Aorta (tissue), 5 donors: ENCODE data around the gene KXD1. TPM values are rescaled to one million over a fixed set of nuclear protein-coding genes. Genes with fewer than 3 reads are reported as not detected.
"Not testable (repeated sequence)": the region's sequence is repeated elsewhere in the genome, so short reads cannot be mapped to it uniquely, and the experiment has no call there.

ENCODE experiments used
- ATAC-seq: fragments of 200-7000 bp; cut with Tn5 transposase; one replicate; pipeline ENCODE4 v1.9.1; 2022; ENCODE audit warnings: moderate library complexity; ENCODE audit not compliant: low FRiP score
- DNase-seq, 2 donors: peaks; one replicate each; pipeline ENCODE4 v3.0.0-alpha.2; 2020
- H3K27ac ChIP-seq, 2 donors: one replicate each; pipeline ENCODE4 v1.5.1; 2013; ENCODE audit warnings: low read length in 2 of 2, mild to moderate bottlenecking in 2 of 2, moderate library complexity in 2 of 2, control low read depth in 1 of 2, inconsistent platforms in 1 of 2, low read depth in 1 of 2
- H3K27me3 ChIP-seq, 2 donors: one replicate each; pipeline ENCODE4 v1.6.1; 2013; ENCODE audit warnings: control low read depth in 1 of 2, low read length in 1 of 2, mild to moderate bottlenecking in 1 of 2, moderate library complexity in 1 of 2; ENCODE audit not compliant: insufficient read depth in 2 of 2, control insufficient read depth in 1 of 2
- H3K36me3 ChIP-seq, 2 donors: one replicate each; pipeline ENCODE4 v1.6.1; 2013; ENCODE audit warnings: control low read depth in 1 of 2, low read length in 1 of 2, mild to moderate bottlenecking in 1 of 2; ENCODE audit not compliant: insufficient read depth in 2 of 2, control insufficient read depth in 1 of 2
- H3K4me1 ChIP-seq, 2 donors: one replicate each; pipeline ENCODE4 v1.6.1; 2013; ENCODE audit warnings: low read length in 2 of 2, control low read depth in 1 of 2, mild to moderate bottlenecking in 1 of 2, moderate library complexity in 1 of 2; ENCODE audit not compliant: insufficient read depth in 2 of 2, control insufficient read depth in 1 of 2
- H3K4me3 ChIP-seq, 2 donors: one replicate each; pipeline ENCODE4 v1.5.1; 2013; ENCODE audit warnings: low read length in 2 of 2, control low read depth in 1 of 2, mild to moderate bottlenecking in 1 of 2
- H3K9me3 ChIP-seq: one replicate; pipeline ENCODE4 v1.6.1; 2013; ENCODE audit warnings: mild to moderate bottlenecking, low read length; ENCODE audit not compliant: control insufficient read depth
- WGBS, 2 donors: extraction: QIAGEN DNeasy Blood & Tissue Kit; methylation state at CpG; one replicate each; pipeline ENCODE4 v1.1.7; 2013; 5-methylcytosine and 5-hydroxymethylcytosine counted together
- intact Hi-C, 2 donors: fragments of 100-400 bp; cut with DNase I; formaldehyde crosslinking; loops; one replicate each; pipeline versions ENCODE4 v1.14.2 to v1.15.0; 2022
- polyA plus RNA-seq, 2 donors: library from polyadenylated mRNA; stranded (reverse); fragments of 200-250 nt; gene quantifications; one replicate each; pipeline ENCODE4 v1.2.3, GENCODE V29; 2013
- total RNA-seq, 2 donors: library from RNA; stranded (reverse); fragmentation: NEBNext Ultra II Directional; extraction: Animal tissue kit (Norgen Biotek cat#: 25700); gene quantifications; one replicate each; pipeline ENCODE4 v1.2.1, GENCODE V29; 2021
- donor health status: healthy with polysubstance abuse.
- donor health status: Bipolar disorder and iron deficiency.
- donor health status: DM: no; HTN: no; CAD: no.
- donor health status: DM: no; HTN: no; CAD: no.
- donor health status: DM: yes; HTN: yes; CAD: no.

KXD1 gene
- total and polyA plus RNA-seq, 4 donors = 85.4 to 128 (median 89.0) TPM

DNA sequence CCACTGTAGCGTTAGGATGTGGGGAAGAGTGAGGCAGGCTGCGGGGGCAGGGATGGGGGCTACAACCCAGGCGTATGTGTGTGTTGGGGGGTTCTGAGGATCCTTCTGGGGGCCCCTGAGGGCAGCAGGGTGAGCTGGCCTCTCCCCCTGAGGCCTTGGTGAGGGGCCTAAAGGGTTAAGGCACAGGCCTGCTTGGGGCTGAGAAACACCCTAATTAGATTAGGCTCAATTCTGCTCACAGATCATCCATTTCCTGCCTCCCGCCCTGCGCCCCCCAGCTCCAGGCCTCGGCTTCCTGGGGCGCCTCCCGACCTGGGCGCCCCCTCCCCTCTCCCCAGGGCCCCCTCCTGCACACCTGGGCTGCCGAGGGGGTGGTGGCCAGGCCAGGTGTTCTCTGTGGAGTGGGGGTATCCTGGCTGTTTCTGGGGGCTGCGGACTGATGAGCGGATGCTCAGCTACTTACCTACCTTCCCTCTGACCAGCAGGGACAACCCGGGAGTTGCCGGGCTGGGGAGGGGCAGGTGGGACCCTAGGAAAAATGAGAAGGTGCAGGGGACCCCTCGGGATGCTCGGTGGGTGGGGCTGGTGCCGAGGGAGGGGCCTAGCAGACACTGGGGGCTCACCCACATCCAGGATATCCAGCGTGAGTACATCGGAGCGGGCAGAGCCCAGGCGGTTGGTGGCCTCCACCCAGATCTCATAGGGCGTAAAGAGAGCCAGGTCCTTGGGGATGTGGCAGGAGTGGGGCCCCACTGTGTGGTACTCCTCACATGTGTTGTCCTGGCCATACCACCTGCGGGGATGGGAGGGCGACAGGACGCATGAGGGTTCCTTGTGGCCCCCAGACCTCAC lies 40.4 kb downstream of the KXD1 start:
- no peak overlapping the region for H3K27ac ChIP-seq
- H3K27me3 ChIP-seq = no peaks in the 10 kb centered on the region
- no peaks in the 10 kb centered on the region for H3K36me3 ChIP-seq
- 48 to 49% methylated on average over 19 to 25 of the region's 25 CpGs for WGBS, 2 donors
- no peak overlapping the region for H3K4me3 ChIP-seq
- ATAC-seq (no peak), DNase-seq (no peak)
- intact Hi-C loops = loop anchor here in 1 of 2 donors (5.0 to 10.0 kb wide), 2 partner anchors 79 to 247 kb away; no protein-coding TSS in a partner anchor
- H3K9me3 ChIP-seq = no peaks in the 10 kb centered on the region
- no peaks in the 10 kb centered on the region for H3K4me1 ChIP-seq

DNA sequence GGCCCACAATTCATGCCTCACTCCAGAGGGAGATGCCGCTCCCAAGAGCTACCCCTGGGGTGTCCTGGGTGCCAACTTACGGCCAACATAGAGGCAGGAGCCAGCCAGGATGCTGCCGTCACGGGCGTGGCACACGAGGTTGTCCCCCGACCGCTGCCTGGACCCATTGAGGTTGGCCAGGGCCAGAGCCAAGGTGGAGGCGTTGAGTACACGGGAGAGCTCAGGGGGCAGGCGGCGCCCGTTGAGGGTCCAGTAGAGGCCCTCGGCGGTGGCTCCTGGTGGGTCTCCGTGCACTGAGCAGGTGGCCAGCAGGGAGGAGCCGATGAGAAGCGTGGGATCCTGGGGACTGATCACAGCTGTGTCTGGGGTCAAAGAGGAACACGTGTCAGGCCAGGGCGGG lies 41.8 kb downstream of the KXD1 start:
- intact Hi-C loops = loop anchor here in 1 of 2 donors (5.0 to 10.0 kb wide), 2 partner anchors 78 to 245 kb away; no protein-coding TSS in a partner anchor
- H3K4me3 ChIP-seq = no peak overlapping the region
- H3K36me3 ChIP-seq = no peaks in the 10 kb centered on the region
- WGBS, 2 donors = 88 to 91% methylated on average over 20 of the region's 20 CpGs
- ATAC-seq = no peak
- no peaks in the 10 kb centered on the region for H3K4me1 ChIP-seq
- no peaks in the 10 kb centered on the region for H3K27me3 ChIP-seq
- H3K27ac ChIP-seq = no peak overlapping the region
- DNase-seq = no peak
- H3K9me3 ChIP-seq = no peaks in the 10 kb centered on the region

- DNase-seq, H3K4me3 ChIP-seq, H3K9me3 ChIP-seq, H3K36me3 ChIP-seq, ATAC-seq, intact Hi-C loops, H3K27ac ChIP-seq, H3K27me3 ChIP-seq, H3K4me1 ChIP-seq: not testable (repeated sequence)
- 91 to 92% methylated on average over 15 of the region's 15 CpGs for WGBS, 2 donors
Observed at GRCh38 chr19:18600692-18601397, 43.2 kb downstream of the KXD1 start.

DNA sequence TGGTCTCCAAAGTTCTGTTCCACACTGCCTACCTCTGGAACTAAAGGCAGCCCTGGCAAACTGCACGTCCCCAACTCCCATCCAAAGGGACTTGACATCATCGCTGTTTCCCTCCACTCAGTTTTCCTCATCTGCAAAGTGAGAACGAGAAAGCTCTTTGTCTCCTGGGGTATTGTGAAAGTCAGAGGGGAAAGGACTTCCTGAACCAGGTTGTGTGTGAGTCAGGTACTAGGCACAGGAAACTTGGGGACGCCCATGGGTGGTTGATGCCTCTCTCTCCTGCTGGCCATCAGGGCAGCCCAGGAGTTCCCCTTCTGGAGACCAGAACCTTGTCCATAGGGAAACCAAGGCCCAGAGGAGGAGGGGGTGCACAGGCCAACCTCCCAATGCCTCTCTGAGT lies 44.2 kb downstream of the KXD1 start:
- Histone ChIP-seq H3K4me3 (no peak overlapping the region), H3K27ac (no peak overlapping the region), H3K9me3 (no peaks in the 10 kb centered on the region), H3K36me3 (no peaks in the 10 kb centered on the region), H3K27me3 (no peaks in the 10 kb centered on the region), H3K4me1 (no peaks in the 10 kb centered on the region)
- intact Hi-C loops = no loop called here
- ATAC-seq = no peak
- 88 to 91% methylated on average over 4 of the region's 4 CpGs for WGBS, 2 donors
- DNase-seq = no peak

DNA sequence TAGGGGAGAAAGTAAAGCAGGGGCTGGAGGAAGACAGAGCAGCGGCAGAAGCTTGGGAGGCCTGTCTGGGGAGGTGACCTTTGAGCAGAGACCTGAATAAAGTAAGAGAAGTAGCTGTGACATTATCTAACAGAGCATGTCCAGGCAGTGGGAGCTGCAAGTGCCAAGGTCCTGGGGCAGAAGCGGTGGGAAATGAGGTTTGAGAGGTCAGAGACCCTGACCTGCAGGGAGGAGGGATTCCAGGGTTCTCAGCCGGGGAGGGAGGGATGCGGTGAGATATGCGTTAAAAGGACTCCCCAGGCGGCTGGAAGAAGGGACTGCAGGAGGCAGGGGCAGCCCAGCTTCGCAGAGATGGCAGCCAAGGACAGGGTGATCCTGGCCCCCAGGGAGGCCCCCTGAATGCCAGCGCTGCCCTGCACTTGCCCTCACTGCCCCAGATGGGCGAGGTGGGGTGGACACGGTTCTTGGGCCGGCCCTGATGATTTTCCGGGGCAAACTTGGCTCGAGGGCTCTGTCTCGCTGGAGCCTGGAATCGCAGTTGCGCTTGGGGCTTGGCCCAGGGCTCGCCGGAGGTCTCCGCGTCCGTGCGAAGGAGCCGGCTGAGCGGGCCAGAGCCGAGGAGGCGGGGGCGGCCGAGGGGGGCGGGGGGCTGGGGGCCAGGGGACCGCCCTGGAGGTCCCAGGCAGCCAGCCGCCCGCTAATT lies 45.7 kb downstream of the KXD1 start:
- no peaks in the 10 kb centered on the region for H3K4me1 ChIP-seq
- WGBS, 2 donors = 8 to 13% methylated on average over 20 to 32 of the region's 32 CpGs
- no peak overlapping the region for H3K4me3 ChIP-seq
- no peaks in the 10 kb centered on the region for H3K27me3 ChIP-seq
- H3K36me3 ChIP-seq = no peaks in the 10 kb centered on the region
- ATAC-seq (no peak), DNase-seq (no peak)
- no peaks in the 10 kb centered on the region for H3K9me3 ChIP-seq
- intact Hi-C loops = no loop called here
- no peak overlapping the region for H3K27ac ChIP-seq

DNA sequence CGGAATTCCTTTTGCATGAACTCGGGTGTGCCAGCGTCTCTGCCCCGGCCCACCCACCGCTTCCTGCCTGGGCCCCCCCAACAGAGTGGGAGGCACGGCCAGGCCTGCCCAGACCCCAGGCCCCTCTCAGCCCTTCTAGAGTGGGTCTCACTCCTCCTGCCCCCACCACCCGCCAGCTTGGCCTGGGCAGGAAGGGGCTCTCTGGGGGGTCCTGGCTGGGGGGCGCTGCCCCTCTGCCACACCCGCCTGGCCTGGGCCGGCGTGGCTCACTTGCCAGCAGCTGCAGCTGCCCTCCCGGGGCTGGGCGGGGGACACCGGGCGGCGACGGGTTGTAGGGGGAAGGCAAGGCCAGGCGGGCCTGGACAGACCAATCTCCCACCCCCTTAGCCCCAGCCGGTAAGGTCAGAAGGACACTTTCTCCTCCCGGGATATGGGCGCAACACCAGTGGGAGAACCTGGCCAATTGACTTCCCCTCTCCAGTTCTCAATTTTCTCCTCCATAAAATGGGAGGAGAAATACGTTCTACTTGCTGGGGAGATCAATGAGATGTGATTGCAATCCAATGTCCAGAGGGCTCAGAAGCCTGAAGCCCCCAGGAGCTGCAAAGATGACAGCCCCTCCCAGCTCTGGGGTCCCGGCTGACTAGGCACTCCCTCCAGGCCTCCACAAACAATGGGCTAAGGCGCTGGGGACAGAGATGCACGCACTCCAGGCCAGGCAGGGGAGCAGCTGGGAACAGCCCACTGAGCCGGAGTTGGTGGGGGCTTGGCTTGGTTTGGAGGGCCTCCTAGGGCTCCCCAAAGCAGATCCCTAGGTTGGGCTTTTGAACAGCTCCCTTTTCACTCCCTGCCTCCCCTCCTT lies 46.5 kb downstream of the KXD1 start:
- no peak for DNase-seq
- Histone ChIP-seq H3K27me3 (no peaks in the 10 kb centered on the region), H3K9me3 (no peaks in the 10 kb centered on the region), H3K4me1 (no peaks in the 10 kb centered on the region), H3K27ac (no peak overlapping the region), H3K4me3 (no peak overlapping the region), H3K36me3 (no peaks in the 10 kb centered on the region)
- intact Hi-C loops = no loop called here
- no peak for ATAC-seq
- WGBS, 2 donors = 29 to 33% methylated on average over 22 to 26 of the region's 26 CpGs

GRCh38 chr19:18604820-18605159 lies 47.1 kb downstream of the KXD1 start:
- DNase-seq (no peak), ATAC-seq (no peak)
- intact Hi-C loops = no loop called here
- Histone ChIP-seq H3K4me3 (no peak overlapping the region), H3K27ac (no peak overlapping the region), H3K9me3 (no peaks in the 10 kb centered on the region), H3K27me3 (no peaks in the 10 kb centered on the region), H3K4me1 (no peaks in the 10 kb centered on the region), H3K36me3 (no peaks in the 10 kb centered on the region)
- WGBS, 2 donors = 30 to 31% methylated on average over 10 of the region's 10 CpGs

DNA sequence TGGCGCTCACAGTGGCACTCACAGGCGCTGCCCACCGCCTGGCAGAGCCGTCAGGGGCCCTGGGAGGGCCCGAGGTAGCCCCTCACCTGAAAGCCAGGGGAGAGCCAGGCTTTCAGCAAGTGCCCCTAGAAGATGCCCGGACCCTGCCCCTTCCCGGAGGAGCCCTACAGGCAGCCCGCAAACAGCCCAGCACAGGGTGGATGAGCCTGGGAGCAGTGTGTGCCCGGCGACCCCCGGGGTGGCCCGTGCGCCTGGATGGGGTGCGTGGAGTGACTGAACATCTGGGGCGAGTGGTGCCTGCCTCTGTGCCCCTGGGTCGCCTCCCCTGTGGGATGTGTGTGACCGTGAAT lies 47.5 kb downstream of the KXD1 start:
- H3K4me1 ChIP-seq = no peaks in the 10 kb centered on the region
- H3K27ac ChIP-seq = no peak overlapping the region
- 17 to 20% methylated on average over 13 to 17 of the region's 17 CpGs for WGBS, 2 donors
- no peak overlapping the region for H3K4me3 ChIP-seq
- H3K9me3 ChIP-seq = no peaks in the 10 kb centered on the region
- ATAC-seq = peak; percentile 16
- no peaks in the 10 kb centered on the region for H3K36me3 ChIP-seq
- DNase-seq = no peak
- intact Hi-C loops = no loop called here
- no peaks in the 10 kb centered on the region for H3K27me3 ChIP-seq
